Adrenal gland (tissue), 12 donors: ENCODE results near the gene NCKAP5L. TPM values are rescaled to one million over a fixed set of nuclear protein-coding genes. Genes with fewer than 3 reads are reported as not detected.
"Not testable (repeated sequence)": the region's sequence is repeated elsewhere in the genome, so short reads cannot be mapped to it uniquely, and the experiment has no call there.

Source experiments
- DNase-seq, 7 donors: peaks; one replicate each; pipeline ENCODE4 v3.0.0-alpha.2; 2019 to 2020
- H3K27ac ChIP-seq, 5 donors: fragments of 200-600 bp; sonication (generic) in 4 of 5; 1 replicate in 3 of 5; 2 replicates in 2 of 5; pipeline versions ENCODE4 v1.5.1 to v1.8.0; 2016 to 2020; ENCODE audit warnings: mild to moderate bottlenecking in 1 of 5
- H3K27me3 ChIP-seq: fragments of 200-600 bp; 2 replicates; pipeline ENCODE4 v1.8.0; 2021
- H3K36me3 ChIP-seq, 2 donors: fragments of 200-600 bp; replicated peaks in 1 of 2; 1 replicate in 1 of 2; 2 replicates in 1 of 2; pipeline versions ENCODE4 v1.5.1 to v1.8.0; 2018 to 2022
- H3K4me1 ChIP-seq, 2 donors: fragments of 200-600 bp; replicated peaks in 1 of 2; 1 replicate in 1 of 2; 2 replicates in 1 of 2; pipeline versions ENCODE4 v1.5.1 to v1.8.0; 2018 to 2021
- H3K4me3 ChIP-seq, 4 donors: fragments of 200-600 bp; sonication (generic) in 3 of 4; one replicate each; pipeline ENCODE4 v1.5.1; 2016 to 2018
- H3K9me3 ChIP-seq, 3 donors: fragments of 200-600 bp; sonication (generic) in 1 of 3; replicated peaks in 1 of 3; 1 replicate in 2 of 3; 2 replicates in 1 of 3; pipeline versions ENCODE4 v1.5.1 to v1.8.0; 2016 to 2021
- CTCF ChIP-seq, 6 experiments: fragments of 450-650 bp in 4 of 6; fragments of 200-600 bp in 2 of 6; sonication (generic) in 1 of 6; IDR thresholded peaks; 1 replicate in 5 of 6; 2 replicates in 1 of 6; pipeline versions ENCODE4 v1.5.1 to v1.8.0; 2016 to 2021; ENCODE audit warnings: antibody characterized with exemption in 6 of 6, mild to moderate bottlenecking in 2 of 6, moderate library complexity in 1 of 6
- POLR2A ChIP-seq, 2 donors: fragments of 450-650 bp; IDR thresholded peaks; one replicate each; pipeline ENCODE4 v1.6.1; 2017; ENCODE audit warnings: antibody characterized with exemption in 2 of 2, mild to moderate bottlenecking in 2 of 2, moderate library complexity in 1 of 2
- WGBS, 4 donors: extraction: QIAGEN DNeasy Blood & Tissue Kit in 2 of 4; methylation state at CpG; one replicate each; pipeline versions ENCODE4 v1.1.5 to v1.1.7; 2013 to 2017; 5-methylcytosine and 5-hydroxymethylcytosine counted together
- intact Hi-C, 2 donors: fragments of 100-400 bp; cut with DNase I; formaldehyde crosslinking; loops; one replicate each; pipeline versions ENCODE4 v1.14.1 to v1.15.0; 2022 to 2023
- polyA plus RNA-seq, 3 donors: library from polyadenylated mRNA; stranded (reverse); fragments of 200-250 nt in 2 of 3; fragments of 350-450 nt in 1 of 3; fragmentation: Illumina TruSeq in 1 of 3; extraction: RNeasy Lipid Tissue Mini Kit (QIAGEN cat#74804) in 1 of 3; gene quantifications; one replicate each; pipeline ENCODE4 v1.2.3, GENCODE V29; 2013 to 2014
- total RNA-seq, 9 donors: library from RNA; depleted of rRNA in 4 of 9; stranded (reverse); fragments of >200 nt in 4 of 9; fragments of 120-200 nt in 1 of 9; fragmentation: NEBNext Ultra II Directional in 1 of 9; extraction: Animal tissue kit (Norgen Biotek cat#: 25700) in 1 of 9; gene quantifications; one replicate each; pipeline versions ENCODE4 v1.1.0 to v1.2.4, GENCODE V29; 2013 to 2023
- donor health status: healthy with polysubstance abuse.
- donor health status: Bipolar disorder and iron deficiency.
- donor health status: DM: yes; HTN: yes; CAD: no.
- donor health status: DM: no; HTN: no; CAD: no.
- donor health status: DM: no; HTN: no; CAD: no.
- donor health status: DM: yes; HTN: yes; CAD: no.

The NCKAP5L gene
- total and polyA plus RNA-seq, 12 donors: 5.5 to 143 (median 38.4) TPM

DNA sequence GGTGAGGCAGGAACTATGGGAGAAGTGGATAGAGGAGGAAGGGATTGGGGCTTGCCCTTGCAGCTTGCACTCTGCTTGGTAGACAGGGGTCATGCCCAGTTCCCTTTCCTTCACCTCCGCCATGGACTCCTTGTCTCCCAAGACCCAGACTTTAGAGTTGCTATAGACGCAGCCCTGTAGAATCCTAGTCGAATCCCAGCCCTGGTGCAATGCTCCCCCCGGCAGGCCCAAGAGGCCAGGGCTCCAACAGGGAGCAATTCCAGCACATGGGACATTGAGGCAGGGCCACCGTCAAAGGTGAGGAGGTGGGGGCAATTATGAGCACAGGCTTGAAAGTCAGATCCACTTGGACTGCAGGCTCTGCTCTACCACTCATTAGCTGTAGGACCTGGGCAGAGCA is 44.2 kb upstream of the NCKAP5L start:
- peak in 1 of 7 donors; percentile 48 for DNase-seq
- H3K4me3 ChIP-seq: no peak overlapping the region
- 86 to 98% (median 90%) methylated on average over 1 to 5 of the region's 5 CpGs for WGBS, 4 donors
- H3K36me3 ChIP-seq: no peaks in the 10 kb centered on the region
- H3K27me3 ChIP-seq: no peaks in the 10 kb centered on the region
- intact Hi-C loops: no loop called here
- peaks cover 0 to 29% of the 10 kb centered on the region in 2 donors for H3K4me1 ChIP-seq
- H3K9me3 ChIP-seq: no peaks in the 10 kb centered on the region
- H3K27ac ChIP-seq: no peak overlapping the region
- TF ChIP-seq CTCF (IDR thresholded peaks at IDR 0.05) (no peak), POLR2A (IDR thresholded peaks at IDR 0.05) (no peak)

DNA sequence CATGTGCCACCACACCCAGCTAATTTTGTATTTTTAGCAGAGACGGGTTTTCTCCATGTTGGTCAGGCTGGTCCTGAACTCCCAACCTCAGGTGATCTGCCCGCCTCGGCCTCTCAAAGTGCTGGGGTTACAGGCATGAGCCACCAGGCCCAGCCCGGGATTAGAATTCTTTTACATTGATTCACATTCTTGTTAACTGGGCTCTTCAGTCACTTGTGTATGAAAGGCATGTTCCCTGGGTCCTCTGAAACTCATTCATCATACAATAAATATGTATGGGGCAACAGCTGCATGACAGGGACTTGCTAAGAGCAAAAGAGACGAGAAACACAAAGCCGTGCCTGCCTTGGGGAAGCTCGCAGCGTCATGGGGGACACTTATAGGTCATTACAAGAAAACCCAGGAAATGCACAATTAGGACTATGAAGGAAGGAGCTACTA is 43.6 kb upstream of the NCKAP5L start:
- H3K4me3 ChIP-seq, intact Hi-C loops, H3K27ac ChIP-seq, H3K36me3 ChIP-seq, H3K9me3 ChIP-seq, H3K27me3 ChIP-seq: not testable (repeated sequence)
- H3K4me1 ChIP-seq: peaks cover 0 to 31% of the 10 kb centered on the region in 2 donors
- DNase-seq: peak in 1 of 7 donors; percentile 51
- 87 to 95% (median 93%) methylated on average over 8 of the region's 8 CpGs for WGBS, 4 donors

DNA sequence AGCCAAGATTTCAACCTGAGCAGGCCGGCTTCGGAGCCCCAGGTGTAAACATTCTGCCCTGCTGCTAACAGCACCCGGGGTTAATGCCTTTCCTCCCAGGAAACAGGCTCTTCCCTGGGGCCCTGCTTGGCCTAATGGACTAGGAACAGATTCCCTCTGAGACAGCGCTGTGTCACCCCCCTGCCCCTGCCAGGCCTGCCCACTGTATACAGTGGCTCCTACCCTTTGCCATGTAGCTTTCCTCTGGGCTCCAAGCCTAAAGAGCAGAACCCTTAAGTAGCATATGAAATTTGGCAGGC is 43.0 kb upstream of the NCKAP5L start:
- DNase-seq: peak in 1 of 7 donors; percentile 48
- no peak for TF ChIP-seq POLR2A (IDR thresholded peaks at IDR 0.05)
- no peak for TF ChIP-seq CTCF (IDR thresholded peaks at IDR 0.05)
- no peaks in the 10 kb centered on the region for H3K9me3 ChIP-seq
- H3K4me1 ChIP-seq: peaks cover 0 to 31% of the 10 kb centered on the region in 2 donors
- 79 to 95% (median 83%) methylated on average over 2 to 4 of the region's 4 CpGs for WGBS, 4 donors
- intact Hi-C loops: no loop called here
- no peak overlapping the region for H3K4me3 ChIP-seq
- no peak overlapping the region for H3K27ac ChIP-seq
- no peaks in the 10 kb centered on the region for H3K36me3 ChIP-seq
- no peaks in the 10 kb centered on the region for H3K27me3 ChIP-seq

DNA sequence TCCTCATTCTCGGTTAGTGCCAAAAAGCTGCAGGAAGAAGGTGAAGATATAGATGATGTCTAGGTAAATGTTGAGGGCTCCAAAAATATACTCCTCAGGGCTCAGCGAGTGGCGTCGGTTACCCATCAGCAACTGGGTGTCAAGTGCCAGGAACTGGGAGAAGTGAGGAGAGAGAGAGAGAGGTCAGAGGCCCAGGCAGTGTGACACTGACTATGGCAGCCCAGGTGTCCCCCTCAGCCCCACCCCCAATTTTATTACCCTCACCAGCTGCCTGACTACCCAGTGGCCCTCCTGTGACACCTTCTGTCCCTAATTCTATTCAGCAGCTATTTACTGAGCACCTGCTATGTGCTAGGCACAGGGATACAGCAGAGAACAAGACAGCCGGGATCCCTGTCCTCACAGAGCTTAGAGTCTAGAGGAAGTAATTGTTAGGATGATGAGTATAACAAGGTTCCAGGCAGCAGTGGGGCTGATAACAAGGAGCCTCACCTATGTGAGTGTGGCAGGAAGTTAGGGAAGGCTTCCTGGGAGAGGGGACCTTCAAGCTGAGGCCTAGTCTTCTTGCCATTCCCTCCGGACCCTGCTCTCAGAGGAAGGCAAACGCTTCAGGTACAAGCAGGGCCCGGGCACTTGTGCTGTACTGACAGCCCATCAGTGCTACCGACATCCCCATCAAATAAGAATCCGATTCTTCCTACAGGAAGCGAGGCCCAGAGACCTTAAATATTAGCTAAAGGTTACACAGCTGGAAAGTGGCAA is 42.5 kb upstream of the NCKAP5L start:
- 92 to 96% (median 94%) methylated on average over 9 to 11 of the region's 11 CpGs for WGBS, 4 donors
- no peaks in the 10 kb centered on the region for H3K27me3 ChIP-seq
- H3K27ac ChIP-seq: peak overlapping the region in 1 of 5 donors; percentile 90
- H3K9me3 ChIP-seq: no peaks in the 10 kb centered on the region
- DNase-seq: peak in 1 of 7 donors; percentile 50
- intact Hi-C loops: no loop called here
- TF ChIP-seq CTCF (IDR thresholded peaks at IDR 0.05): no peak
- no peak for TF ChIP-seq POLR2A (IDR thresholded peaks at IDR 0.05)
- H3K4me3 ChIP-seq: no peak overlapping the region
- H3K4me1 ChIP-seq: peaks cover 0 to 31% of the 10 kb centered on the region in 2 donors
- no peaks in the 10 kb centered on the region for H3K36me3 ChIP-seq
